Measurements from ENCODE around the gene SLC9A4. TPM values are rescaled to one million over a fixed set of nuclear protein-coding genes. Genes with fewer than 3 reads are reported as not detected.
A peak's percentile ranks its signal among the peaks of the same experiment; 100 is the strongest.

Gene SLC9A4
- total RNA-seq, 2 experiments from 2014 or later = 0.03 to 0.10 TPM

- H2AFZ ChIP-seq (ENCODE audit: low read length) = no peak overlapping the region
- TF ChIP-seq, protein P1, sequence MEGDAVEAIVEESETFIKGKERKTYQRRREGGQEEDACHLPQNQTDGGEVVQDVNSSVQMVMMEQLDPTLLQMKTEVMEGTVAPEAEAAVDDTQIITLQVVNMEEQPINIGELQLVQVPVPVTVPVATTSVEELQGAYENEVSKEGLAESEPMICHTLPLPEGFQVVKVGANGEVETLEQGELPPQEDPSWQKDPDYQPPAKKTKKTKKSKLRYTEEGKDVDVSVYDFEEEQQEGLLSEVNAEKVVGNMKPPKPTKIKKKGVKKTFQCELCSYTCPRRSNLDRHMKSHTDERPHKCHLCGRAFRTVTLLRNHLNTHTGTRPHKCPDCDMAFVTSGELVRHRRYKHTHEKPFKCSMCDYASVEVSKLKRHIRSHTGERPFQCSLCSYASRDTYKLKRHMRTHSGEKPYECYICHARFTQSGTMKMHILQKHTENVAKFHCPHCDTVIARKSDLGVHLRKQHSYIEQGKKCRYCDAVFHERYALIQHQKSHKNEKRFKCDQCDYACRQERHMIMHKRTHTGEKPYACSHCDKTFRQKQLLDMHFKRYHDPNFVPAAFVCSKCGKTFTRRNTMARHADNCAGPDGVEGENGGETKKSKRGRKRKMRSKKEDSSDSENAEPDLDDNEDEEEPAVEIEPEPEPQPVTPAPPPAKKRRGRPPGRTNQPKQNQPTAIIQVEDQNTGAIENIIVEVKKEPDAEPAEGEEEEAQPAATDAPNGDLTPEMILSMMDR (conservative IDR thresholded peaks at IDR 0.05; ENCODE audit: low read length) = no peak
- no peak for TF ChIP-seq EZH2phosphoT487 (IDR thresholded peaks at IDR 0.05; ENCODE audit: borderline replicate concordance, low read depth, low read length)
- no peaks in the 10 kb centered on the region for H3K4me1 ChIP-seq (ENCODE audit: insufficient read depth, low read length, poor library complexity, severe bottlenecking)
- no peak for DNase-seq (ENCODE audit: low spot score)
- H3K4me3 ChIP-seq (ENCODE audit: low read depth, low read length, poor library complexity, severe bottlenecking) = no peak overlapping the region
- H3K36me3 ChIP-seq (ENCODE audit: insufficient read depth, low read length) = no peaks in the 10 kb centered on the region
- ChIA-PET CTCF (ENCODE audit: unreplicated experiment) (no interaction called here), POLR2A (interaction anchor here (0.7 to 1.0 kb wide), 2 partner anchors 16 to 677 kb away, joined by 3 read pairs; no protein-coding TSS in a partner anchor)
- H3K9me2 ChIP-seq (ENCODE audit: insufficient read depth, low read length) = no peaks in the 10 kb centered on the region
- H3K27ac ChIP-seq (ENCODE audit: low read depth, low read length, poor library complexity, severe bottlenecking) = no peak overlapping the region
- BruUV-seq (replicated peaks) = no TSS peak
- H3K4me2 ChIP-seq (ENCODE audit: low read length) = no peak overlapping the region
- no peaks in the 10 kb centered on the region for H3K79me2 ChIP-seq (ENCODE audit: insufficient read depth, low read depth, low read length)
- intact Hi-C loops (cut with micrococcal nuclease; ENCODE audit: unreplicated experiment) = no loop called here
- H3K9me3 ChIP-seq (ENCODE audit: low read length) = no peaks in the 10 kb centered on the region
- H4K20me1 ChIP-seq (ENCODE audit: insufficient read depth, low read length) = no peaks in the 10 kb centered on the region
Measured at GRCh38 chr2:102518170-102518569, 45.1 kb downstream of the SLC9A4 start.

DNA sequence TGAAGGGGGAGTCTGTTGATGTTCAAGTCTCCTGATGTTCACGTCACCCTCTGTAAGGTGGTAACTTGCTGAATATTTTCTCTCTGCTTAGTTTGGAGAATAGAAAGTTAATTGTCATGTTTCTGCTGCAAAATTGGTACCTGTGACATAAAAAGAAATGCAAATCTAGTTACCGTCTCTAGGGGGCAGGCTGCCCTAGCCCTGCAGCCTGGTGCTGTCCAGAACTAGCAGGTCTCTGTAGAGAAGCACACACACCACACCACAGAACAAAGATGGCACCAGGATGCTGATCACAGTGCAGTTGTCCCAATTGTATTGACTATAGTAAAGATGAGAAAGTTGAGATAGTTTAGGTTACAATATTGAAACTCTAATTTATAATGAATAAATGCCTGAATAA, 47.0 kb downstream of the SLC9A4 start:
- peak; percentile 8 for DNase-seq (ENCODE audit: low spot score)
- BruUV-seq (replicated peaks) = no TSS peak
- no peaks in the 10 kb centered on the region for H3K79me2 ChIP-seq (ENCODE audit: insufficient read depth, low read depth, low read length)

DNA sequence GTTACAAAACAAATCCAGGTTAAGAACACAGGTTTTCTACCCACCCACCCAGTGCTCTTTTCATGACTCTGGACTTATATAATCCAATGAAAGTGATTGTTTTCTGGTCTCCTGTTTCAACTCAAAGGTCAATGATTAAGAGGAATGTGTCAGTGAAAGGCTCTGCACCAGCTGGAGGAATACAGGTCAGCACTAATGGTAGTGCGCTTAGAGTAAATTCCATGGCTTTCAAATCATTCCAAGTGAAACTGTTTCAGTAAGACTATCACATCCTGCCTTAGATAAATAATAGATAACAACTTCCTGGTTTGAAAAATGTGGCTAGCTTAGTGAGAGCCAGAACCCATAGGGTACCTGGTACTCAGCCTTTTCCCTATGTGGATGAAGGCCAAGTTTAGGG, 47.8 kb downstream of the SLC9A4 start:
- H3K27ac ChIP-seq (ENCODE audit: low read depth, low read length, poor library complexity, severe bottlenecking) = no peak overlapping the region
- TF ChIP-seq, protein P1 (conservative IDR thresholded peaks at IDR 0.05; ENCODE audit: low read length) = no peak
- no peak for TF ChIP-seq EZH2phosphoT487 (IDR thresholded peaks at IDR 0.05; ENCODE audit: borderline replicate concordance, low read depth, low read length)
- no peaks in the 10 kb centered on the region for H3K9me3 ChIP-seq (ENCODE audit: low read length)
- no TSS peak for BruUV-seq (replicated peaks)
- H3K4me2 ChIP-seq (ENCODE audit: low read length) = no peak overlapping the region
- H2AFZ ChIP-seq (ENCODE audit: low read length) = no peak overlapping the region
- H3K4me3 ChIP-seq (ENCODE audit: low read depth, low read length, poor library complexity, severe bottlenecking) = no peak overlapping the region
- intact Hi-C loops (cut with micrococcal nuclease; ENCODE audit: unreplicated experiment) = loop anchor here (10.0 kb wide), 1 partner anchor 94 kb away; the partner anchor contains the start of gene SLC9A2
- ChIA-PET POLR2A (no interaction called here), CTCF (ENCODE audit: unreplicated experiment) (no interaction called here)
- no peaks in the 10 kb centered on the region for H3K36me3 ChIP-seq (ENCODE audit: insufficient read depth, low read length)
- no peaks in the 10 kb centered on the region for H3K79me2 ChIP-seq (ENCODE audit: insufficient read depth, low read depth, low read length)
- H3K9me2 ChIP-seq (ENCODE audit: insufficient read depth, low read length) = no peaks in the 10 kb centered on the region
- no peak for DNase-seq (ENCODE audit: low spot score)
- no peaks in the 10 kb centered on the region for H4K20me1 ChIP-seq (ENCODE audit: insufficient read depth, low read length)
- no peaks in the 10 kb centered on the region for H3K4me1 ChIP-seq (ENCODE audit: insufficient read depth, low read length, poor library complexity, severe bottlenecking)

More for the DNA sequence above, 47.0 kb downstream of the SLC9A4 start:
- H3K4me3 ChIP-seq (ENCODE audit: low read depth, low read length, poor library complexity, severe bottlenecking) = no peak overlapping the region
- no peaks in the 10 kb centered on the region for H3K4me1 ChIP-seq (ENCODE audit: insufficient read depth, low read length, poor library complexity, severe bottlenecking)
- no peak overlapping the region for H2AFZ ChIP-seq (ENCODE audit: low read length)
- TF ChIP-seq, protein P1 (conservative IDR thresholded peaks at IDR 0.05; ENCODE audit: low read length) = peak; percentile 81
- no peak for TF ChIP-seq EZH2phosphoT487 (IDR thresholded peaks at IDR 0.05; ENCODE audit: borderline replicate concordance, low read depth, low read length)
- intact Hi-C loops (cut with micrococcal nuclease; ENCODE audit: unreplicated experiment) = loop anchor here (10.0 kb wide), 1 partner anchor 95 kb away; the partner anchor contains the start of gene SLC9A2
- ChIA-PET POLR2A (no interaction called here), CTCF (ENCODE audit: unreplicated experiment) (no interaction called here)
- no peak overlapping the region for H3K27ac ChIP-seq (ENCODE audit: low read depth, low read length, poor library complexity, severe bottlenecking)
- no peak overlapping the region for H3K4me2 ChIP-seq (ENCODE audit: low read length)
- no peaks in the 10 kb centered on the region for H3K36me3 ChIP-seq (ENCODE audit: insufficient read depth, low read length)
- no peaks in the 10 kb centered on the region for H3K9me3 ChIP-seq (ENCODE audit: low read length)
- H3K9me2 ChIP-seq (ENCODE audit: insufficient read depth, low read length) = no peaks in the 10 kb centered on the region
- H4K20me1 ChIP-seq (ENCODE audit: insufficient read depth, low read length) = no peaks in the 10 kb centered on the region
